ENCODE data around the gene RFC2.
"Not testable (repeated sequence)": the region's sequence is repeated elsewhere in the genome, so short reads cannot be mapped to it uniquely, and the experiment has no call there.

Gene RFC2

DNA sequence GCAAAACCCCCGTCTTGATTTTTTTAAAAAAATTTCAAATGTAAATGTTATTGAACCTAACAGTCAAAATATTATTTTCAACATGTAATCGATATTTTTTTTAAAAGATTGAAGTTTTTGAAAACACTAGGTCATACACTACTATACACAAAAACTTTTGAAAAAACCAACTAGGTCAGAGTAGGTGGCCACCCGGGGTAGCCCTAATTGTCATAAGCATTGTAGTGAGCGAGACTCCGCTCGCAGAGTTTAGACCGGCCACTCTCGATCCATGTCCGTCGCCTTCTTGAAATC lies 417 bp downstream of the RFC2 start:
- TF ChIP-seq EZH2phosphoT487 (IDR thresholded peaks at IDR 0.05; ENCODE audit: borderline replicate concordance) = no peak
- TF ChIP-seq, protein P1, sequence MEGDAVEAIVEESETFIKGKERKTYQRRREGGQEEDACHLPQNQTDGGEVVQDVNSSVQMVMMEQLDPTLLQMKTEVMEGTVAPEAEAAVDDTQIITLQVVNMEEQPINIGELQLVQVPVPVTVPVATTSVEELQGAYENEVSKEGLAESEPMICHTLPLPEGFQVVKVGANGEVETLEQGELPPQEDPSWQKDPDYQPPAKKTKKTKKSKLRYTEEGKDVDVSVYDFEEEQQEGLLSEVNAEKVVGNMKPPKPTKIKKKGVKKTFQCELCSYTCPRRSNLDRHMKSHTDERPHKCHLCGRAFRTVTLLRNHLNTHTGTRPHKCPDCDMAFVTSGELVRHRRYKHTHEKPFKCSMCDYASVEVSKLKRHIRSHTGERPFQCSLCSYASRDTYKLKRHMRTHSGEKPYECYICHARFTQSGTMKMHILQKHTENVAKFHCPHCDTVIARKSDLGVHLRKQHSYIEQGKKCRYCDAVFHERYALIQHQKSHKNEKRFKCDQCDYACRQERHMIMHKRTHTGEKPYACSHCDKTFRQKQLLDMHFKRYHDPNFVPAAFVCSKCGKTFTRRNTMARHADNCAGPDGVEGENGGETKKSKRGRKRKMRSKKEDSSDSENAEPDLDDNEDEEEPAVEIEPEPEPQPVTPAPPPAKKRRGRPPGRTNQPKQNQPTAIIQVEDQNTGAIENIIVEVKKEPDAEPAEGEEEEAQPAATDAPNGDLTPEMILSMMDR (conservative IDR thresholded peaks at IDR 0.05; ENCODE audit: low read length) = no peak
- H3K4me2 ChIP-seq (ENCODE audit: low read depth, low read length, poor library complexity, severe bottlenecking) = peak overlapping the region; percentile 80
- H3K27me3 ChIP-seq (ENCODE audit: insufficient read depth, low read length, poor library complexity, severe bottlenecking) = no peaks in the 10 kb centered on the region
- no peaks in the 10 kb centered on the region for H3K9me2 ChIP-seq (replicated peaks; ENCODE audit: low read depth, low read length)
- peak overlapping the region; percentile 95 for H3K9ac ChIP-seq (ENCODE audit: low read depth, low read length, poor library complexity, severe bottlenecking)
- peaks cover 18% of the 10 kb centered on the region for H4K20me1 ChIP-seq (ENCODE audit: insufficient read depth, low read length, poor library complexity, severe bottlenecking)
- peaks cover 4% of the 10 kb centered on the region; the same call in 1 of the 2 replicates for H3F3A ChIP-seq (ENCODE audit: low read depth)
- H3K79me2 ChIP-seq (ENCODE audit: insufficient read depth, low read length) = peaks cover 60% of the 10 kb centered on the region
- H3K9me3 ChIP-seq (ENCODE audit: insufficient read depth, low read depth, low read length) = no peaks in the 10 kb centered on the region
- H2AFZ ChIP-seq (ENCODE audit: low read length) = peak overlapping the region; percentile 83
- H3K4me3 ChIP-seq (ENCODE audit: low read length, poor library complexity, severe bottlenecking) = peak overlapping the region; percentile 87
- peaks cover 33% of the 10 kb centered on the region for H3K4me1 ChIP-seq (ENCODE audit: insufficient read depth, low read length, poor library complexity, severe bottlenecking)
- H3K36me3 ChIP-seq (ENCODE audit: insufficient read depth, low read length) = peaks cover 16% of the 10 kb centered on the region; the same call in 1 of the 2 replicates

DNA sequence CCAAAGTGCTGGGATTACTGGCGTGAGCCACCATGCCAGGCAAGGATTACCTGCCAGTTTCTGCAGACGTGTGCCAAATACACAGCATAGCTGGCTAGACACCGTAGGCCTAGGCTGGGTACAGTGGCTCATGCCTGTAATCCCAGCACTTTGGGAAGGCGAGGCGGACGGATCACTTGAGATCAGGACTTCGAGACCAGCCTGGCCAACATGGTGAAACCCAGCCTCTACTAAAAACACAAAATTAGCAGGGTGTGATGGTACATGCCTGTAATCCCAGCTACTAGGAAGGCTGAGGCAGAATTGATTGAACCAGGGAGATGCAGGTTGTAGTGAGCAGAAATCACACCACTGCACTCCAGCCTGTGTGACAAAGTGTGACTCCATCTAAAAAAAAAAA lies 868 bp downstream of the RFC2 start:
- H3K9me2 ChIP-seq (replicated peaks; ENCODE audit: low read depth, low read length) = no peaks in the 10 kb centered on the region
- H3K4me3 ChIP-seq (ENCODE audit: low read length, poor library complexity, severe bottlenecking) = peak overlapping the region; percentile 87
- H3K9me3 ChIP-seq (ENCODE audit: insufficient read depth, low read depth, low read length) = no peaks in the 10 kb centered on the region
- peaks cover 4% of the 10 kb centered on the region; the same call in 1 of the 2 replicates for H3F3A ChIP-seq (ENCODE audit: low read depth)
- H2AFZ ChIP-seq (ENCODE audit: low read length) = no peak overlapping the region
- no peaks in the 10 kb centered on the region for H3K27me3 ChIP-seq (ENCODE audit: insufficient read depth, low read length, poor library complexity, severe bottlenecking)
- H3K36me3 ChIP-seq (ENCODE audit: insufficient read depth, low read length) = peaks cover 20% of the 10 kb centered on the region; the same call in 1 of the 2 replicates
- H3K79me2 ChIP-seq (ENCODE audit: insufficient read depth, low read length) = peaks cover 64% of the 10 kb centered on the region
- peak overlapping the region; percentile 95 for H3K9ac ChIP-seq (ENCODE audit: low read depth, low read length, poor library complexity, severe bottlenecking)
- peaks cover 20% of the 10 kb centered on the region for H4K20me1 ChIP-seq (ENCODE audit: insufficient read depth, low read length, poor library complexity, severe bottlenecking)
- peaks cover 33% of the 10 kb centered on the region for H3K4me1 ChIP-seq (ENCODE audit: insufficient read depth, low read length, poor library complexity, severe bottlenecking)
- H3K4me2 ChIP-seq (ENCODE audit: low read depth, low read length, poor library complexity, severe bottlenecking) = peak overlapping the region; percentile 80
- TF ChIP-seq, protein P1 (conservative IDR thresholded peaks at IDR 0.05; ENCODE audit: low read length) = no peak
- TF ChIP-seq EZH2phosphoT487 (IDR thresholded peaks at IDR 0.05; ENCODE audit: borderline replicate concordance) = no peak

DNA sequence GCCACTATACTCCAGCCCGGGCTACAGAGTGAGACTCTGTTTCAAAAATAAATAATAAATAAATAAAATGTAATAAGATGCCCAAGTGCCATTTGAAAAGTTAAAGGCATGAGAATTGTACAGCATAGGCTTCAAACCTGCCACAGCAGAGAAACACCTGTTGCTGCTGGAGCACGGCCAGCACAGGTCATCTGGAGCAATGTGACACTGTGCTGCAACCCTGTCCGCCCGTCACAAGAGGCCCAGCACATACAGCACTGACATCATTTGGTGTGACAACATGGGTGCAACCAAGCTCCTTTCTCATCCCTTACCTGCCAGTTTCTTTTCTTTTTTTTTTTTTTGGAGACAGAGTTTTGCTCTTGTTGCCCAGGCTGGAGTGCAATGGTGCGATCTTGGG lies 1.3 kb downstream of the RFC2 start:
- no peak for TF ChIP-seq EZH2phosphoT487 (IDR thresholded peaks at IDR 0.05; ENCODE audit: borderline replicate concordance)
- TF ChIP-seq, protein P1 (conservative IDR thresholded peaks at IDR 0.05; ENCODE audit: low read length) = no peak
- Histone ChIP-seq H3K27me3 (ENCODE audit: insufficient read depth, low read length, poor library complexity, severe bottlenecking) (no peaks in the 10 kb centered on the region), H2AFZ (ENCODE audit: low read length) (no peak overlapping the region), H3K36me3 (ENCODE audit: insufficient read depth, low read length) (peaks cover 24% of the 10 kb centered on the region; the same call in 1 of the 2 replicates), H3K9me2 (replicated peaks; ENCODE audit: low read depth, low read length) (no peaks in the 10 kb centered on the region), H3F3A (ENCODE audit: low read depth) (peaks cover 4% of the 10 kb centered on the region; the same call in 1 of the 2 replicates), H3K4me3 (ENCODE audit: low read length, poor library complexity, severe bottlenecking) (peak overlapping the region; percentile 87), H3K4me2 (ENCODE audit: low read depth, low read length, poor library complexity, severe bottlenecking) (peak overlapping the region; percentile 80), H4K20me1 (ENCODE audit: insufficient read depth, low read length, poor library complexity, severe bottlenecking) (peaks cover 22% of the 10 kb centered on the region), H3K9me3 (ENCODE audit: insufficient read depth, low read depth, low read length) (no peaks in the 10 kb centered on the region), H3K4me1 (ENCODE audit: insufficient read depth, low read length, poor library complexity, severe bottlenecking) (peaks cover 33% of the 10 kb centered on the region), H3K79me2 (ENCODE audit: insufficient read depth, low read length) (peaks cover 69% of the 10 kb centered on the region), H3K9ac (ENCODE audit: low read depth, low read length, poor library complexity, severe bottlenecking) (peak overlapping the region; percentile 95)

DNA sequence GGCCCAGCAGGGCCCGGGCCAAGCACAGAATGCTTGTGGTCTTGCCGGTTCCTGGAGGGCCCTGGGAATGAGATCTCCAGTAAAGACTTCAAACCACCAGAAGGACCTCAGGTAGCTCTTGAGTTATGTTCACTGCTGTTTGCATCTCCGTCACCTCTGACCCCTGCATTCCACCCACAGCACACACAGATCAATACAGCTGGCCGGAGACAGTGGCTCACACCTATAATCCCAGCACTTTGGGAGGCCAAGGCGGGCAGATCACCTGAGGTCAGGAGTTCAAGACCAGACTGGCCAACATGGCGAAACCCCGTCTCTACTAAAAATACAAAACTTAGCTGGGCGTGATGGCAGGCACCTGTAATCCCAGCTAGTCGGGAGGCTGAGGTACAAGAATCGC lies 5.1 kb downstream of the RFC2 start:
- Histone ChIP-seq H4K20me1 (ENCODE audit: insufficient read depth, low read length, poor library complexity, severe bottlenecking) (peaks cover 27% of the 10 kb centered on the region), H3K4me1 (ENCODE audit: insufficient read depth, low read length, poor library complexity, severe bottlenecking) (peaks cover 22% of the 10 kb centered on the region), H3K36me3 (ENCODE audit: insufficient read depth, low read length) (peaks cover 44% of the 10 kb centered on the region; the same call in 1 of the 2 replicates), H3K79me2 (ENCODE audit: insufficient read depth, low read length) (peaks cover 63% of the 10 kb centered on the region)
- H3K4me3 ChIP-seq (ENCODE audit: low read length, poor library complexity, severe bottlenecking); H3K9me2 ChIP-seq (replicated peaks; ENCODE audit: low read depth, low read length); H3F3A ChIP-seq (ENCODE audit: low read depth); H3K27me3 ChIP-seq (ENCODE audit: insufficient read depth, low read length, poor library complexity, severe bottlenecking); H3K4me2 ChIP-seq (ENCODE audit: low read depth, low read length, poor library complexity, severe bottlenecking); H3K9ac ChIP-seq (ENCODE audit: low read depth, low read length, poor library complexity, severe bottlenecking); H3K9me3 ChIP-seq (ENCODE audit: insufficient read depth, low read depth, low read length); H2AFZ ChIP-seq (ENCODE audit: low read length): not testable (repeated sequence)

All from Loucy (cell line).